Activated CD8-positive, alpha-beta memory T cell treated with anti-CD3 and anti-CD28 coated beads, Interleukin-2, amount 50 U/mL, for 1 hour (primary cell): ENCODE results near the gene APOBR.
A peak's percentile ranks its signal among the peaks of the same experiment; 100 is the strongest.
"Not testable (repeated sequence)": the region's sequence is repeated elsewhere in the genome, so short reads cannot be mapped to it uniquely, and the experiment has no call there.

Source experiments
- DNase-seq: peaks from one replicate; pipeline ENCODE4 v3.0.0-alpha.2; 2020; ENCODE audit errors: extremely low read depth

APOBR gene, protein sequence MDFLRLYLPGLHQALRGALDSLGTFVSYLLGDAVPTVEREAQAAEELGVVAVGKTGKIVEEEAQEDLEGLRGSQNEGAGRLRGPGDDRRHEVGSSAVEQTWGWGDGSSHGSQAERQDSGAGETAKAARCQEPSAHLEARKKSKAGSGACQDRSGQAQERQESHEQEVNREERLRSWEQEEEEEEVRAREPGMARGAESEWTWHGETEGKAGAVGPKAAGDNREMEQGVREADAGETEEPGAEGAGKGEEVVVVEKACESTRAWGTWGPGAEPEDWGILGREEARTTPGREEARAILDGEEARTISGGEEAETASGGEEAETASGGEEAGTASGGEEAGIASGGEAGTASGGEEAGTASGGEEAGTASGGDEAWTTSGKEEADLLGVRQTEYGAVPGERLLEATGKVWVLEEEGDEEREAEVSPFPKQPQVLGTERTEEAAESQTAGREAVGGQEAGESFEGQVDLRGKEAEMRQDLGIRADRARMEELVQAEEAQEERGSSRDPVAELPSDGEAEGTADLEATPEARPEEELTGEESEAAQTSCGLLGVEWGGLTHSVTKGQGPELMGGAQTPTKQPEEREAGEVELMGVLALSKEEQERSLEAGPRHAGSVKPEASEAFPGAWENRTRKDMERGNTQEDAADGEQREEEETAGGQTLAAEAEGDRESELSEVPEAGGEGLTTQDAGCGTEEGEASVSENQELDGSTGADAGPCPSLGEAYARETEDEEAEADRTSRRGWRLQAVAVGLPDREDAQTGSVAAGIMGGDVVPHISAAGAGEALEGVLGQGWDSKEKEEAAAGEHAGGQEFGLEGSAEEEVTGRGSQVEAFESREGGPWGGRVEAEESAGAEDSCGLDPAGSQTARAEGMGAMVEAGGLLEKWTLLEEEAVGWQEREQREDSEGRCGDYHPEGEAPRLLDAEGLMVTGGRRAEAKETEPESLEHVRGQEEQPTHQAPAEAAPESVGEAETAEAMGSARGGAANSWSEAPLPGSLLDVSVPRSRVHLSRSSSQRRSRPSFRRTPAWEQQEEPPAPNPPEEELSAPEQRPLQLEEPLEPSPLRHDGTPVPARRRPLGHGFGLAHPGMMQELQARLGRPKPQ

DNA sequence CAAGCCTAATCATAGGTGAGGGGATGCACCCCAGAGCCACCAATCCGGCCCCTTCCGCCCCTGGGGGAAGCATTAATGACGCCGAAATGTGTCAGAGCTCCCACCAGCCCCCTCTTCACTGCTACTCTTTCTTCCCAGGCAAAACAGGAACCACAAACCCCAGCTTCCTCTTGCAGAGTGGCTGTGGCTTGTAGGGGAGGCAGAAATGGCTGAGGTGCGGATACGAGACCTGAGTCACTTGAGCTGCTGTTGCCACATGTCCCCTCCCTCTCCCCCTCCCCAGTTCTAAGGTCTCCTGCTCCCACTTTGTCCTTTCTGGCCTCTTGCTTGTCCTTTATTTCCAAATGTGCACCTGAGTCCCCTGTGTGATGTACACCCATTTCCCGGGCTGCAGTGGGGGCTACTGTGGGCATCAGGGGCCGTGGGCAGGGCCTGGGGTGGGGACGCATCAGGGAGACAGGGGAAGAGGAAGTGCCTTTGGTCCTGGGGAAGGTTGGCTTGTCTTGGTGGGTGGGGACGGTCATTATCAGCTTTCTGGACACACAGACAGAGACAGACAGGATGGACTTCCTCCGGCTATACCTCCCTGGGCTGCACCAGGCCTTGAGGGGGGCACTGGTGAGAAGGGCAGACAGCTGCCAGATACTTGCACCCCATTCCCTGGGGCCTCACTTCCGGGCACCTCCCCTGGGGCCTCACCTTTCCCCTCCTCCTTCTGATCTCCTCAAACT lies at the start of gene APOBR:
TSS of gene APOBR (plus strand) at position 523 of the 731 bp plus-strand sequence. CDS start at position 562, 39 bp downstream.
- peak; percentile 90 for DNase-seq

DNA sequence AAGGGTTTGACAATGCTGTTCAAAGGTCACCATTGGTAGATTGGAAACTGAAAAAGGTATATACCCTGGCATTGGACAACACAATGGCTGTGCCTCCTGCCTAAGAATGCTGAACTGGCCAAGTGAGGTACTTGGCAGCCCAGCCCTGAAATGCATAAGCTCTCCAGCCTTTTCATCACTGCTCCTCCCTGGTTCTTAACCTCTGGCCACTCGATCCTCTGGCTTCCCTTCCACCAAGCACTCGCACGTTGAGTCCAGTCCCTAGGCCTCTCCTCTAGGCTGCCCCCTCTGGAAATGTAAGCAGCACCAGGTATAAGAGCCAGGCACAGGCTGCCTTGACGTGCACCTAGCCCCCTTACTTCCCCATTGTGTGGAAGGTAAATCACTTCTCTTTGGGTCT lies 48.1 kb upstream of the APOBR start:
- DNase-seq = not testable (repeated sequence)

DNA sequence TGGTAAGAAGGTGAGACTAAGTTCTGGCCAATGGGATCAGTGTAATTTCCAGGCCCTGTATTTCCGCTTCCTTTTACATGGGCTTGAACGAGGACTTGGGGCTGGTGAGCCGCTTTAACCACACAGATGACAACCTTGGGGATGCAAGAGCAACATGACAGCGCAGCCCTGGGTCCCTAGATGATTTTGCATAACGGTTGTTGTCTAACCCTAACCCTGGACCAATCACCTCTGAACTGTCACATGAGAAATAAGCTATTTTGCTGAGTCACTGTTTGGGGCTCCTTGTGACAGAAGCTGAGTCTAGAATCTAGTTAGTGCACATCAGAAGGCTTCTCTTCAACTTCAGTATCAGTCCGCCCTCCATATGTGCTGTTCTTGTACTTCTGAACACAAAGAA lies 47.4 kb upstream of the APOBR start:
- DNase-seq = not testable (repeated sequence)

DNA sequence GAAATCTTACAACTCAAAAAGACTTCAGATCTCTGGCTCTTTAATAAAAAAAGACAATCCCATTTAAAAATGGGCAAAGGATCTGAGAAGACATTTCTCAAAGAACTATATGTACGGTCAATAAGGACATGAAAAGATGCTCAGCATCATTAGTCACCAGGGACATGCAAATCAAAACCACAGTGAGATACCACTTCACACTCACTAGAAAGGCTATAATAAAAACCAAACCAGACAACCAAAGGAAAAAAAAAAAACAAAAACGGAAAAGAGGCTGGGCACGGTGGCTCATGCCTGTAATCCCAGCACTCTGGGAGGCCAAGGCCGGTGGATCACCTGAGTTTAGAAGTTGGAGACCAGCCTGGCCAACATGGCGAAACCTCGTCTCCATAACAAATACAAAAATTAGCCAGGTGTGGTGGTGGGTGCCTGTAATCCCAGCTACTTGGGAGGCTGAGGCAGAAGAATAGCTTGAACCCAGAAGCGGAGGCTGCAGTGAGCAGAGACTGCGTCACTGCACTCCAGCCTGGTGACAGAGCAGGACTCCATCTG lies 20.7 kb upstream of the APOBR start:
- DNase-seq = no peak

DNA sequence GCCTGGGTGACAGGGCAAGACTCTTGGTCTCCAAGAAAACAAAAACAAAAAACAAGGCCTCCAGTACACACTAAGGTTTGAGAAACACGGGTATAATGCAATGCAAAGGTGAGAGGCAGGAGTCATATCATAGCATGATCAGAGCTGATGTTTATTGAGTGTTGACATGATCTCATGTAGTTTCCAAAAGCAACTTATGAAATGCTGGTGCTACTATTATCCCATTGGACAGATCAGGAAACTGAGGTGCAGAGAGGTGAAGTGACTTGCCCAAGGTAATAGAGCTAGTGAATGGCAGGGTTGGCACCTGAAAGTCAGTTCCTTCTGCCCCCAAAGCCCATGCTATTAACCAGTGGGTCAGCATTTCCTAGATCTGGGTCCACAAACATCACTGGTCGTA lies 19.2 kb upstream of the APOBR start:
- DNase-seq = no peak

DNA sequence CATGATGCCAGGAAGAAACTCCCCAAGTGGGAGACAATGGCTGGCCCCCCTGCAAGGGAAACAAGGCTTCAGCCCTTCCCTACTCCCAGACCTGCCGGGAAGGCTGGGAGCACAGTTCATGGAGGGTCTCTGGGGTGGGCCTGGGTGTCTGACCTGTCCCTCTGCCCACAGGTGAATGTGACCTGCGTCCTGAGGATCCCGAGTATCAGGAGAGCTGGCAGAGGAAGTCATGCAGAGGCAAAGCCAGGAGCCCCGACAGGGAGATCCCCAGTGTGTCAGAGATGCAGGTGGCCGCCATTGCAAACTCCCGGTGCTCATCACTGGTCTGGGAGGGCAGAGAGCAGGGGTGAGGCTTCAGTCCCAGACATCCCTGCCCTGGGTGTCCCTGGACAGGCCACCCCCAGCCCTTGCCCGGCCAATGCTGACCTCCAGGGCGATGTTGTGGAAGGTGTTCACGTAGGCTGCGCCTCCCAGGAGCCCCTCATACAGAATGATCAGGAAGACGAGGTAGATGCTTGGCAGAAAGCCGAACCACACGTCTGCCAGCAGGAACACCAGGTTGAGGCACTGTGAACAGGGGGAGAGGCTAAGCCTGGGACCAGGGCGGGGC lies 17.0 kb upstream of the APOBR start:
- DNase-seq = no peak

DNA sequence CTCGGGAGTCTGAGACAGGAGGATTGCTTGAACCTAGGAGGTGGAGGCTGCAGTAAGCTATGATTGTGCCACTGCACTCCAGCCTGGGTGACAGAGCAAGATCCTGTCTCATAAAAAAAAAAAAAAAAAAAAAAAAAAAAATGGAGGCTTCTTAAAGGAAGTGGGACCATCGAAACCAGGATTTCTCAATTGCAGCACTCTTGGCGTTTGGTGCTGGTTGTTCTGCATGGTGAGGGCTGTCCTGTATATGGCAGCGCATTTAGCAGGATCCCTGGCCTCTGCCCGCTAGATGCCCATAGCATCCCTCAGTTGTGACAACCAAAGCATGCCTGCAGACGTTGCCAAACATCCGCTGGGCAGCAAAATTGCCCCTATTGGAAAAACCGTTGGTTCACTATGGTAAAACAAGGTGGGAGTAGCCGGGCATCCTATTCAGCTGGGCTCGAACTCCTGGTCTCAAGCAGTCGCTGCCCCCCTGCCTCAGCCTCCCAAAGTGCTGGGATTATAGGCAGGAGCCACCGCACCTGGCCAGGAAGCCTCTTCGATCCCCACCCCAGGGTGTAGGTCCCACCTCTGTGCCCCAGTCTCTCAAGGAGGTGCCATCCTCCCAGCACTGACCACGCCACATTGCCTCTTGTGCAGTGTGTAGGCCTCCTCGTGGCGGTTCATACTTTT lies 15.8 kb upstream of the APOBR start:
- no peak for DNase-seq

DNA sequence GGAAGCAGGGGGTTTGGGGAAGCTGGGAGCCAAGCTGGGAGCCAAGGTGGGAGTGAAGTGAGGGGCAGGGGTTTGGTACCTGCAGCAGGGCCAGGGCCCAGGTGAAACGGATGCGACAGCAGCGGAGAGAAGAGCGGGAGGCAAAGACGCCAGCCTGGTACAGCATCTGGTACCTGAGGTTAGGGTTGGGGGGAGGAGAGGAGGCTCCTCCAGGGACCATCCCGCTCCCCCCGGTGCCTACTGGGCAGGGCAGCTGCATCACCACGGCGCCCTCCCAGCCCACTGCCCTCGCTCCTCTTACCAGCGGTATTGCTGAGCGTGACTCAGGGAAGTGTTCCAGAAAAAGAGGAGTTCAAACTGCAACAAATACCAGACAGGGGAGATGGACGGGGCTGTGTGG lies 12.4 kb upstream of the APOBR start:
- no peak for DNase-seq

DNA sequence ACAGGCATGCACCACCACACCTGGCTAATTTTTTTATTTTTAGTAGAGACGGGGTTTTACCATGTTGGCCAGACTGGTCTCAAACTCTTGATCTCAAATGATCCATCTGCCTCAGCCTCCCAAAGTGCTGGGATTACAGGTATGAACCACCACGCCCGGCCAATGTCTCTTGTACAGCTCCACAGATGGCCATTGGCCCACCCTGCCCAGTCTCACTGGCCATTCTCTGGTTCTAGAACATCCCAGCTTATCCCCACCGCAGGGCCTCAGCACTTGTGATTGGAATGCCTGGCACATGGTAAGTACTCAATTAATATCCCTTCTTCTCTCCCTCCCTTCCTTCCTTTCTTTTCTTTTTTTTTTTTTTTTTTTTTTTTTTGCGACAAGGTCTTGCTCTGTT lies 11.1 kb upstream of the APOBR start:
- not testable (repeated sequence) for DNase-seq

DNA sequence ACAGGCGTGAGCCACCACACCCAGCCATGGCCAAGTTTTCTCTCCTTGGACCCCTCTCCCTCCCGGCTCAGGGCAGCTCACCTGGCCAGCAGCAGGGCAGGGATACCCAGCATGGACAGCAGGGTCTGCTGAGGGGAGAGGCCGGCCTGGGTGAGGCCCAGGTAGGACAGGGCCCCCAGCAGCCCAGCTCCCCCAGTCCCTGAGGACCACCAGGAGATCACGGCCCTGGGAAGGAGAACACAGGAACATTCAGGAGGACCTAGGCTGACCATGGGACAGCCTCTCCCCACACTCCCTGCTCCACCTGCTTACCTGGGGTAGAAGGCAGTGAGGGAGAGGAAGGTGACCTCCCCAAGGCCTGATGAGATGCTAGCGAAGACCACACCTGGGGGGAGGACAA lies 8.2 kb upstream of the APOBR start:
- DNase-seq = no peak

DNA sequence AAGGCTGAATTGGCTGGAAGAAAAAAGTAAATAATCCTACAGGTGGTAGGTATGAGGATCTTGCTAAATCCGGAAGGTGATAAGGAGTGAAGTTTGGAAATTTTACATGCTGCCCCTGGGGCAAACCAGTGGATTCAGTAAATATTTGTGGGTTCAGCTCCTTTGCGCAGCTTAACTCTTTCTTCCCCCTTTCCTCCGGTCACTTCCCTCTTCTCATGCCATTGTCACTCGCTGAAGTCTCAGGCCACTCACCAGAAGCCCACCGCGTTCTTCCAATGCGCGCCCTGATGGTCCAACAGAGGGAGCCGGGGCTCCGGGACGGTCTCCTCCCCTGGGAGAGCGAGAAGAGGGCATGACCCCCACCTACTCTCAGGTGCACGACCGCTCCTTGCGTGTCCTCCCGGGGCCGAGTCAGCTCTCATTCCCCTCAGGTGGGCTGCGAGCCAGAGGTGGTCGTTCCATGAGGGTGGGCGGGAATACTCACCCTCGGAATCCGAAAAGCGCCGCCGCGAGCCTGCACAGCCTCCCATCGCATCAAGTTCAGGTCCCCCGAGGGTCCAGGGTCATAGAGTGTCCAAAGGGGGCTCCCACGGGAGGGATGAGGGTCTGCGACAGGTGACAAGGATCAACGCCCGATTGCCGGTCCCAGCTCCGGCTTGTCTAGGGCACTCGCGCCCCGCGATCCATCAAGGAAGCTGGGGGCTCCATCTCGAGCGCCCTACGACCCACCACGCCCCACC lies 3.0 kb upstream of the APOBR start:
- no peak for DNase-seq

DNA sequence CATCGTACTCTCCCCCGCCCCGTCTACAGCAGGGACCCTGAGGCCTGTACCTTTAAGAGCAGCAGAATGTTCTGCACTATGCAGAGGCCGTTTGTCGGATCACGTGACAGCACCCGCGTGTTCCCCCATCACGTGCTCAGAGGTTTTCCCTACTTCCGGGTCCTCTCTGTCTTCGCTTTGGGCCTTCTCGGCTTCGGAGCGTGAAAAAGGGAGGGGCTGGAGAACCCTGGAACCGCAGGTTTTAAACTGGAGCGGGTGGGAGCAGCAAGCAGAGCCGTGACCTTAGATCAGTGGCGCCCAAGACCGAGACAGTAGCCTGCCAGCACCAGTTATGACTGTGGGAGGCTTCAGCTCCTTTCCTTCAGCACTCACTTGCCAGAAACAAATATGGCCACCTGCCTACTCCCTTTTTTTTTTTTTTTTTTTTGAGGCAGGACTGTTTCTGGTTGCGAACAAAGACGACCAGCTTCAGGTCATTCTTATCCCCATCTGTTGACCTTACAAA lies 2.4 kb upstream of the APOBR start, which contains the start of gene CLN3:
TSS of gene CLN3 (minus strand) at position 105 of the 505 bp plus-strand sequence. CDS start 315 bp downstream, outside the sequence.
- DNase-seq = peak; percentile 76

DNA sequence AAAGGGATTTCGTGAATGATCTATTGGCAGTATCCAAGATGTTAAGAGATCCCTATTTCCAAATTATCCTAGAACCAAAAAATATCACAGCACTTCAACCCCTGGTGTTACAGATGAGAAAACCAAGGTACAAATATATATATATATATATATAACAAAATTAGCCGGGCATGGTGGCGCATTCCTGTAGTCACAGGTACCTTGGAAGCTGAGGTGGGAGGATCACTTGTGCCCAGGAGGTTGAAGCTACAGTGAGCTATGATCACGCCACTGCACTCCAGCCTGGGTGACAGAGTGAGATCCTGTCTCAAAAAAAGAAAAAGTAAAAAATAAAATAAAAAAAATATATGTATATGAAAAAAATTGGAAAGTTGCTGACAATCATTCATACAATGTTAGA lies 1.9 kb upstream of the APOBR start:
- no peak for DNase-seq

DNA sequence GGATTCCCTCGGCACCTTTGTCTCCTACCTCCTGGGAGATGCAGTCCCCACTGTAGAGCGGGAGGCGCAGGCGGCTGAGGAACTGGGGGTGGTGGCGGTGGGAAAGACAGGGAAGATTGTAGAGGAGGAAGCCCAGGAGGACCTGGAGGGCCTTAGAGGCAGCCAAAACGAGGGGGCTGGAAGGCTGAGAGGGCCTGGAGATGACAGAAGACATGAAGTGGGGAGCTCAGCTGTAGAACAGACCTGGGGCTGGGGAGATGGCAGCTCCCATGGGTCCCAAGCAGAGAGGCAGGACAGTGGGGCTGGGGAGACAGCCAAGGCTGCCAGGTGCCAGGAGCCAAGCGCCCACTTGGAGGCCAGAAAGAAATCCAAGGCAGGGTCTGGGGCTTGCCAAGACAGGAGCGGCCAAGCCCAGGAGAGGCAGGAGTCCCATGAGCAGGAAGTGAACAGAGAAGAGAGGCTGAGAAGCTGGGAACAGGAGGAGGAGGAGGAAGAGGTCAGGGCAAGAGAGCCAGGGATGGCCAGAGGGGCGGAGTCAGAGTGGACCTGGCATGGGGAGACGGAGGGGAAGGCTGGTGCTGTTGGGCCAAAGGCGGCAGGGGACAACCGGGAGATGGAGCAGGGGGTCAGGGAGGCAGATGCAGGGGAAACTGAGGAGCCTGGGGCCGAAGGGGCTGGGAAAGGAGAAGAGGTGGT lies 803 bp downstream of the APOBR start:
- DNase-seq = no peak

DNA sequence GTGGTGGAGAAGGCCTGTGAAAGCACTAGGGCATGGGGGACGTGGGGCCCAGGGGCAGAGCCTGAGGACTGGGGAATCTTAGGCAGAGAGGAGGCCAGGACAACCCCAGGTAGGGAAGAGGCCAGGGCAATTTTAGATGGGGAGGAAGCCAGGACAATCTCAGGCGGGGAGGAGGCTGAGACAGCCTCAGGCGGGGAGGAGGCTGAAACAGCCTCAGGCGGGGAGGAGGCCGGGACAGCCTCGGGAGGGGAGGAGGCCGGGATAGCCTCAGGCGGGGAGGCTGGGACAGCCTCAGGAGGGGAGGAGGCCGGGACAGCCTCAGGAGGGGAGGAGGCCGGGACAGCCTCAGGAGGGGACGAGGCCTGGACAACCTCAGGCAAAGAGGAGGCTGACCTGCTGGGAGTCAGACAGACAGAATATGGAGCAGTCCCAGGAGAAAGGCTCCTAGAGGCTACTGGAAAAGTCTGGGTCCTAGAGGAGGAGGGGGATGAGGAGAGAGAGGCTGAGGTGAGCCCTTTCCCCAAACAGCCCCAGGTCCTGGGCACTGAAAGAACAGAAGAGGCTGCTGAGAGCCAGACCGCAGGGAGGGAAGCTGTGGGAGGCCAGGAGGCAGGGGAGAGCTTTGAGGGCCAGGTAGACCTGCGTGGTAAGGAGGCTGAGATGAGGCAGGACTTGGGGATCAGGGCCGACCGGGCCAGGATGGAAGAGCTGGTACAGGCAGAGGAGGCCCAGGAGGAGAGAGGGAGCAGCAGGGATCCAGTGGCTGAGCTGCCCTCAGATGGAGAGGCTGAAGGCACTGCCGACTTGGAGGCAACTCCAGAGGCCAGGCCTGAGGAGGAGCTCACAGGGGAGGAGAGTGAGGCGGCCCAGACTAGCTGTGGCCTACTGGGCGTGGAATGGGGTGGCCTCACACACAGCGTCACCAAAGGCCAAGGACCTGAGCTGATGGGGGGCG lies 1.6 kb downstream of the APOBR start:
- DNase-seq = no peak

DNA sequence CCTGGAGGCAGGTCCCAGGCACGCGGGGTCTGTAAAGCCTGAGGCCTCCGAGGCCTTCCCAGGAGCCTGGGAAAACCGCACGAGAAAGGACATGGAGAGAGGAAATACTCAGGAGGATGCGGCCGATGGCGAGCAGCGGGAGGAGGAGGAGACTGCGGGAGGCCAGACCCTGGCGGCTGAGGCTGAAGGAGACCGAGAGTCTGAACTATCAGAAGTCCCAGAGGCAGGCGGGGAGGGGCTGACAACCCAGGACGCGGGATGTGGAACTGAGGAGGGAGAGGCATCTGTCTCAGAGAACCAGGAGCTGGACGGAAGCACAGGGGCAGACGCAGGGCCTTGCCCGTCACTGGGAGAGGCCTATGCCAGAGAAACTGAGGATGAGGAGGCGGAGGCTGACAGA lies 2.4 kb downstream of the APOBR start:
- no peak for DNase-seq

DNA sequence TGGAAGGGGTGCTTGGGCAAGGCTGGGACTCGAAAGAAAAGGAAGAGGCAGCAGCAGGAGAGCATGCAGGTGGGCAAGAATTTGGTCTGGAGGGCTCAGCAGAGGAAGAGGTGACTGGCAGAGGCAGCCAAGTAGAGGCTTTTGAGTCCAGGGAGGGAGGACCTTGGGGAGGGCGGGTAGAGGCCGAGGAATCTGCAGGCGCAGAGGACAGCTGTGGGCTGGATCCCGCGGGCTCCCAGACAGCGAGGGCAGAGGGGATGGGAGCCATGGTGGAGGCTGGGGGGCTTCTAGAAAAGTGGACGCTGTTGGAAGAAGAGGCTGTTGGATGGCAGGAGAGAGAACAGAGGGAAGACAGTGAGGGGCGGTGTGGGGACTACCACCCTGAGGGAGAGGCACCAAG lies 2.9 kb downstream of the APOBR start:
- no peak for DNase-seq
